CD14-positive monocyte (primary cell): ENCODE measurements around the gene GBX2. TPM values are rescaled to one million over a fixed set of nuclear protein-coding genes. Genes with fewer than 3 reads are reported as not detected.

Source experiments
- DNase-seq, 3 donors: peaks; one replicate each; pipeline ENCODE4 v3.0.0-alpha.2; 2011 to 2022
- H2AFZ ChIP-seq: 2 replicates; pipeline ENCODE4 v1.6.0; 2012; ENCODE audit warnings: mild to moderate bottlenecking, low read depth, low read length, inconsistent platforms; ENCODE audit not compliant: insufficient read depth, poor library complexity, severe bottlenecking
- H3K27ac ChIP-seq, 2 donors: 1 replicate in 1 of 2; 2 replicates in 1 of 2; pipeline ENCODE4 v1.5.1; 2012 to 2013; ENCODE audit warnings: low read length in 2 of 2, control low read depth in 1 of 2, inconsistent platforms in 1 of 2, low read depth in 1 of 2, mild to moderate bottlenecking in 1 of 2
- H3K27me3 ChIP-seq, 2 donors: one replicate each; pipeline versions ENCODE4 v1.6.0 to v1.6.1; 2011 to 2013; ENCODE audit warnings: low read length in 2 of 2; ENCODE audit not compliant: control insufficient read depth in 2 of 2, insufficient read depth in 2 of 2
- H3K36me3 ChIP-seq, 2 donors: replicated peaks in 1 of 2; 1 replicate in 1 of 2; 2 replicates in 1 of 2; pipeline versions ENCODE4 v1.5.1 to v1.6.1; 2012 to 2013; ENCODE audit warnings: low read length in 2 of 2, control low read depth in 1 of 2, inconsistent platforms in 1 of 2, mild to moderate bottlenecking in 1 of 2; ENCODE audit not compliant: insufficient read depth in 2 of 2, control insufficient read depth in 1 of 2
- H3K4me1 ChIP-seq, 2 donors: 1 replicate in 1 of 2; 2 replicates in 1 of 2; pipeline versions ENCODE4 v1.5.1 to v1.6.1; 2012 to 2013; ENCODE audit warnings: low read length in 2 of 2, control low read depth in 1 of 2, inconsistent platforms in 1 of 2, mild to moderate bottlenecking in 1 of 2, moderate library complexity in 1 of 2; ENCODE audit not compliant: insufficient read depth in 2 of 2, control insufficient read depth in 1 of 2
- H3K4me2 ChIP-seq: replicated peaks from 2 replicates; pipeline ENCODE3; 2012; ENCODE audit warnings: low read length, moderate library complexity, mild to moderate bottlenecking; ENCODE audit not compliant: poor library complexity, severe bottlenecking; ENCODE audit errors: extremely low read depth
- H3K4me3 ChIP-seq, 3 experiments: fragments of 200-600 bp in 1 of 3; sonication (generic) in 1 of 3; replicated peaks in 1 of 3; 1 replicate in 2 of 3; 2 replicates in 1 of 3; pipeline ENCODE4 v1.5.1; 2011 to 2013; ENCODE audit warnings: low read length in 3 of 3, mild to moderate bottlenecking in 3 of 3, control low read depth in 2 of 3, low read depth in 2 of 3, inconsistent platforms in 1 of 3, moderate library complexity in 1 of 3
- H3K79me2 ChIP-seq: 2 replicates; pipeline ENCODE4 v1.6.0; 2012; ENCODE audit warnings: mild to moderate bottlenecking, control low read depth, inconsistent platforms, low read length, moderate library complexity; ENCODE audit not compliant: insufficient read depth
- H3K9ac ChIP-seq: 2 replicates; pipeline ENCODE4 v1.6.0; 2017; ENCODE audit warnings: low read length, mild to moderate bottlenecking; ENCODE audit not compliant: insufficient read depth, poor library complexity, severe bottlenecking
- H3K9me3 ChIP-seq, 2 donors: replicated peaks in 1 of 2; 1 replicate in 1 of 2; 2 replicates in 1 of 2; pipeline versions ENCODE4 v1.5.1 to v1.6.1; 2012 to 2013; ENCODE audit warnings: low read length in 2 of 2, control low read depth in 1 of 2; ENCODE audit not compliant: control insufficient read depth in 1 of 2, insufficient read depth in 1 of 2
- H4K20me1 ChIP-seq: 2 replicates; pipeline ENCODE4 v1.6.0; 2012; ENCODE audit warnings: mild to moderate bottlenecking, low read length, control low read depth, moderate library complexity; ENCODE audit not compliant: insufficient read depth
- H3K27ac Mint-ChIP-seq, 7 donors: one replicate each; pipeline ENCODE4 v1.8.0; 2020; ENCODE audit warnings: mild to moderate bottlenecking in 7 of 7, mixed read lengths in 7 of 7, moderate library complexity in 6 of 7, inconsistent platforms in 2 of 7
- H3K27me3 Mint-ChIP-seq, 3 donors: one replicate each; pipeline ENCODE4 v1.8.0; 2021 to 2022; ENCODE audit warnings: low read depth in 3 of 3, mild to moderate bottlenecking in 3 of 3, mixed read lengths in 3 of 3, moderate library complexity in 3 of 3, inconsistent platforms in 1 of 3
- H3K36me3 Mint-ChIP-seq, 2 donors: one replicate each; pipeline ENCODE4 v1.8.0; 2020; ENCODE audit warnings: mixed read lengths in 2 of 2, inconsistent platforms in 1 of 2, mild to moderate bottlenecking in 1 of 2
- H3K4me1 Mint-ChIP-seq: one replicate; pipeline ENCODE4 v1.8.0; 2020; ENCODE audit warnings: mild to moderate bottlenecking, mixed read lengths
- H3K4me3 Mint-ChIP-seq, 2 donors: one replicate each; pipeline ENCODE4 v1.8.0; 2020; ENCODE audit warnings: mild to moderate bottlenecking in 2 of 2, mixed read lengths in 2 of 2, moderate library complexity in 1 of 2
- H3K9me3 Mint-ChIP-seq, 7 donors: one replicate each; pipeline ENCODE4 v1.8.0; 2020 to 2022; ENCODE audit warnings: mixed read lengths in 7 of 7, mild to moderate bottlenecking in 6 of 7, moderate library complexity in 6 of 7, inconsistent platforms in 2 of 7
- WGBS: methylation state at CpG from one replicate; pipeline ENCODE4 v1.1.5; 2013; ENCODE audit warnings: missing lambda C conversion rate; ENCODE audit not compliant: insufficient coverage; 5-methylcytosine and 5-hydroxymethylcytosine counted together
- intact Hi-C, 2 donors: fragments of 100-400 bp; cut with micrococcal nuclease; formaldehyde crosslinking; loops; one replicate each; pipeline versions ENCODE4 v1.15.0 to v1.15.1; 2023
- polyA plus RNA-seq, 3 donors: library from polyadenylated mRNA; depleted of rRNA in 1 of 3; unstranded in 2 of 3; stranded (reverse) in 1 of 3; fragments of 300-500 nt in 2 of 3; fragments of >200 nt in 1 of 3; fragmentation: Illumina TruSeq in 2 of 3; gene quantifications; 1 replicate in 2 of 3; 2 replicates in 1 of 3; pipeline ENCODE4 v1.2.3, GENCODE V29; 2012 to 2021
- small RNA-seq: library from RNA; depleted of rRNA; stranded (forward); fragments of <200 nt; gene quantifications from one replicate; pipeline ENCODE3, GENCODE V24; 2012; ENCODE audit warnings: low read depth; ENCODE audit not compliant: insufficient read length
- TF ChIP-seq, protein P1 (sequence below): fragments of 200-600 bp; IDR thresholded peaks from one replicate; pipeline ENCODE4 v1.8.0; 2022; ENCODE audit warnings: antibody characterized with exemption, mild to moderate bottlenecking

GBX2 gene
- polyA plus RNA-seq, 3 donors: not detected

- no peak overlapping the region for H3K9ac ChIP-seq
- 78% methylated on average over 6 of the region's 10 CpGs for WGBS
- peaks cover 3 to 27% (median 8%) of the 10 kb centered on the region in 3 donors for H3K27me3 Mint-ChIP-seq
- TF ChIP-seq, protein P1, sequence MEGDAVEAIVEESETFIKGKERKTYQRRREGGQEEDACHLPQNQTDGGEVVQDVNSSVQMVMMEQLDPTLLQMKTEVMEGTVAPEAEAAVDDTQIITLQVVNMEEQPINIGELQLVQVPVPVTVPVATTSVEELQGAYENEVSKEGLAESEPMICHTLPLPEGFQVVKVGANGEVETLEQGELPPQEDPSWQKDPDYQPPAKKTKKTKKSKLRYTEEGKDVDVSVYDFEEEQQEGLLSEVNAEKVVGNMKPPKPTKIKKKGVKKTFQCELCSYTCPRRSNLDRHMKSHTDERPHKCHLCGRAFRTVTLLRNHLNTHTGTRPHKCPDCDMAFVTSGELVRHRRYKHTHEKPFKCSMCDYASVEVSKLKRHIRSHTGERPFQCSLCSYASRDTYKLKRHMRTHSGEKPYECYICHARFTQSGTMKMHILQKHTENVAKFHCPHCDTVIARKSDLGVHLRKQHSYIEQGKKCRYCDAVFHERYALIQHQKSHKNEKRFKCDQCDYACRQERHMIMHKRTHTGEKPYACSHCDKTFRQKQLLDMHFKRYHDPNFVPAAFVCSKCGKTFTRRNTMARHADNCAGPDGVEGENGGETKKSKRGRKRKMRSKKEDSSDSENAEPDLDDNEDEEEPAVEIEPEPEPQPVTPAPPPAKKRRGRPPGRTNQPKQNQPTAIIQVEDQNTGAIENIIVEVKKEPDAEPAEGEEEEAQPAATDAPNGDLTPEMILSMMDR: no peak
- DNase-seq: no peak
- peaks cover 0 to 3% (median 0%) of the 10 kb centered on the region in 7 donors for H3K9me3 Mint-ChIP-seq
- no peaks in the 10 kb centered on the region for H3K9me3 ChIP-seq
- H3K79me2 ChIP-seq: no peaks in the 10 kb centered on the region
- no peak overlapping the region for H3K4me3 Mint-ChIP-seq
- no peak overlapping the region for H3K4me2 ChIP-seq
- no peaks in the 10 kb centered on the region for H3K36me3 Mint-ChIP-seq
- no peak overlapping the region for H2AFZ ChIP-seq
- no peaks in the 10 kb centered on the region for H4K20me1 ChIP-seq
- no peaks in the 10 kb centered on the region for H3K36me3 ChIP-seq
- intact Hi-C loops: no loop called here
- no peak overlapping the region for H3K27ac ChIP-seq
- H3K27me3 ChIP-seq: peaks cover 0 to 13% of the 10 kb centered on the region in 2 donors
- H3K4me1 Mint-ChIP-seq: no peaks in the 10 kb centered on the region
- no peak overlapping the region for H3K4me3 ChIP-seq
- H3K4me1 ChIP-seq: no peaks in the 10 kb centered on the region
- no peak overlapping the region for H3K27ac Mint-ChIP-seq
Measured at GRCh38 chr2:236117401-236117800, 50.8 kb downstream of the GBX2 start.

Small RNAs within 50 kb of the gene (small RNA-seq; reads per million reads assigned to genes)
- gene RF00019 (not detected), gene RNU1-31P (not detected)

Other genes with a start within 250 kb of the GBX2 start
- gene ASB18, start 96.0 kb upstream of the GBX2 start, polyA plus RNA-seq: not detected